GM12892 (cell line): ENCODE results near the gene APOL4.

ENCODE experiments used
- POLR2A ChIP-seq: IDR thresholded peaks from 2 replicates; pipeline ENCODE4 v1.6.1; 2011; ENCODE audit warnings: low read depth, low read length, control low read depth
- POLR2AphosphoS5 ChIP-seq: IDR thresholded peaks from 2 replicates; pipeline ENCODE4 v1.6.1; 2011; ENCODE audit warnings: low read depth, low read length, control low read depth

DNA sequence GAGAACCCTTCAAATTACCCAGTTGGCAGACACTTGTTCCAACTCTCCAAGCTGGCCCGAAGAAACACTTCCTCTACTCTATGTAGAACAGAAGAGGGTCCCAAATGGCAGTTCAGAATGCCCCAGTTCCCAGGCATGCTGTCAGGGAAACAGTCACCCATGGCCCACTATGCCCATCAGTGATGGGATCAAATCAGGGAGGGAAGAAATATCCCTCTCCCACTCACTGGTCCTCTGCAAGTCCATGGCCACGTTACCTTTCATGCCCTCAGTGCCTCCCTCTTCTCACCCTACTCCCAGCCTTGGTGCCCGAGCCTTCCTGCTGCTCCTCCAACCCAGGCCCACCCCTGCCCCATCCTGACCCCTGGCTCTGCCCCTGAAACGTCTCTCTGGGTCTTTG lies 57.7 kb downstream of the APOL4 start:
- no peak for TF ChIP-seq POLR2AphosphoS5
- TF ChIP-seq POLR2A = no peak
